ENCODE results near the gene NDUFAF8.

The NDUFAF8 gene

DNA sequence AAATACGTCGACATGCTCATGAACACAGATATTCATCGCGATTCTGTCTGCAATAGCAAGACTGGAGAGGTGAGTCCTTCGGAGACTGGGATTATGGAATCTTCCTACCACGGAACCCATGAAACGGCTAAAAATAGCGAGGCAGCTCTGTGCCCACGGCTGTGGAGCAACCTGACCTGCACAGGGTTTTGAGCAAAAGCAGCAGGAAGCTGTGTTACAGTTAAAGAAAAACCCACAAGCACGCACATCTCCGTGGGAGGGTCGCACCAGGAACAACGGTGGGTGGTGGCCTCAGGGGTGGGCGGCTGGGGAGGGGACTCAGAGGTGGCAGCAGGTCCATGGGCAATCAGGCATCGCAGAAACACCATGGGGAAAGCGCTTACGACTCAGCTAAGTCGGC lies 31.2 kb downstream of the NDUFAF8 start:
- TF ChIP-seq, protein P1, sequence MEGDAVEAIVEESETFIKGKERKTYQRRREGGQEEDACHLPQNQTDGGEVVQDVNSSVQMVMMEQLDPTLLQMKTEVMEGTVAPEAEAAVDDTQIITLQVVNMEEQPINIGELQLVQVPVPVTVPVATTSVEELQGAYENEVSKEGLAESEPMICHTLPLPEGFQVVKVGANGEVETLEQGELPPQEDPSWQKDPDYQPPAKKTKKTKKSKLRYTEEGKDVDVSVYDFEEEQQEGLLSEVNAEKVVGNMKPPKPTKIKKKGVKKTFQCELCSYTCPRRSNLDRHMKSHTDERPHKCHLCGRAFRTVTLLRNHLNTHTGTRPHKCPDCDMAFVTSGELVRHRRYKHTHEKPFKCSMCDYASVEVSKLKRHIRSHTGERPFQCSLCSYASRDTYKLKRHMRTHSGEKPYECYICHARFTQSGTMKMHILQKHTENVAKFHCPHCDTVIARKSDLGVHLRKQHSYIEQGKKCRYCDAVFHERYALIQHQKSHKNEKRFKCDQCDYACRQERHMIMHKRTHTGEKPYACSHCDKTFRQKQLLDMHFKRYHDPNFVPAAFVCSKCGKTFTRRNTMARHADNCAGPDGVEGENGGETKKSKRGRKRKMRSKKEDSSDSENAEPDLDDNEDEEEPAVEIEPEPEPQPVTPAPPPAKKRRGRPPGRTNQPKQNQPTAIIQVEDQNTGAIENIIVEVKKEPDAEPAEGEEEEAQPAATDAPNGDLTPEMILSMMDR (IDR thresholded peaks at IDR 0.05; ENCODE audit: borderline replicate concordance, insufficient read depth, low read depth, low read length), result no peak
- no peak overlapping the region for H3K4me3 ChIP-seq (ENCODE audit: low read depth, low read length)

DNA sequence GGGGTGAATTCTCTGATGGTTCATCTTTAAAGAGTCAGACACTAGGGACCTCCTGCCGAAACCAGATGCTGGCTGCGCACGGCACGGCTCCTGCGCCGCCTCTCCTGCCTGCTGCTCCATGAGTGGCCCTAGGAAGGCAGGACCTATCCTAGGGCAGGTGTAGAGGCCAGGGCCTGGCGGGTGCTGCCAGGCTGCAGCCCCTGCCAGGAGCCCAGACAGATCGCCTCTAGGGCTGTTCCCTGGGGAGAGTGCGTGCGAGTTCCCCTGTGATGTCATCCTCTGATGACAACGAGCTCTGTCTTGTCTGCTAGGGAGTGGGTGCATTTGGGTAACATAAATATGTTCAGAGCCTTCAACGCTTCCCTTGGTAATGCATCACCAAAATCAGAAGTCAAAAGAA lies 32.1 kb downstream of the NDUFAF8 start:
- TF ChIP-seq, protein P1 (IDR thresholded peaks at IDR 0.05; ENCODE audit: borderline replicate concordance, insufficient read depth, low read depth, low read length), result no peak
- no peak overlapping the region for H3K4me3 ChIP-seq (ENCODE audit: low read depth, low read length)

DNA sequence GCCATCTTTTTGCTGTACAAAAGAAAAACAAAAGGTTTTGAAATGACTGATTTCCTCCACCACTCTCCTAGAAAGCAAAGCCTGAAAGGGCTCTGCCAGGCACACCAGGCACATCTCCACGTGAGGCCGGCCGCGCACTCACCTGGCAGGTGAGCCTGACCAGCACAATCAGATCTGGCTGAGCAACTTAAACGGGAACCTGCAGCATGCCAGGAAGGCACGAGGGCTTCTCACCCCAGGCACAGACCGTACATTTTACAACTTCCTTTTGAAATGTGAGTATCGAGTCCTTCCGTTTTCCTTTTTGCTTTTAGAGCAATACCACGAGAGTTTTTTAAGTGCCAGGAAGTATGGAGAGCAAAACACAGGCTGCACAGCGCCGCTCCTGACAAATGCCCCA lies 33.5 kb downstream of the NDUFAF8 start:
- TF ChIP-seq, protein P1 (IDR thresholded peaks at IDR 0.05; ENCODE audit: borderline replicate concordance, insufficient read depth, low read depth, low read length), result no peak

DNA sequence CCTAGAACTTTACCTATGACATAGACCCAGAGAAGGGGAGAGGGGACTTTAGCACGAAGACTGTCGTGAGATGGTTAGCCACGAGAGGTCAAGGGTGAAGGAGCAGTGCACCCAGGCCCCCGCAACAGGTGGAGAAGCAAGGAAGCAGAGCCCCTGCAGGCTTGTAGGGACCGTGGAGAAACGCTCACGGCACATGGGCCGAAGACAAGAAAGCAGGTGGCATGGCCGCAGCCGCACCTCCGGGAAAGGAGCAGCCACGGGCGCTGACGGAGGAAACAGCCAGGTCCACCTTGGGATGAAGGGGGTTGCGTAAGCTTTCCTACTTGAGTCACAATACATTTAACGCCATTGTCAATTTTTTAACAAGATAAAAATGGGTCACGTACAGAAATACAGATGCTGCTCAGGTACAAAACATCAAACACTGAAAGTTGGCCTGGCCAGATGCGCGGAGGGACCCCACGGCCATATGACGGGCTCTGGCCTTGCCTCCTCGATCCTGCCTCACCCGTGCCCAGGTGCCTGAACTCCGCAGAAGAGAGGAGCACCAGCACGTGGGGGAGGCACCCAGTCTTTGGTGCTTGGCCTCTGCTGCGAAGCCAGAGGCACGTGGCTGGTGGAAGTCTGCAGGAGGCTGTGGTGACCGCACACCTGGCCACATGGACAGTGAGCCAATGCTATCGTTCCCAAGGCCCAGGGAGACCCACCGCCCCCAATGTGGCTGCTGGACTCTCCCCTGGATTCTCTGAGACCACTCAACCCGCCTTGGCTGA lies 34.8 kb downstream of the NDUFAF8 start:
- TF ChIP-seq, protein P1 (IDR thresholded peaks at IDR 0.05; ENCODE audit: borderline replicate concordance, insufficient read depth, low read depth, low read length), result no peak

More for the DNA sequence above, 33.5 kb downstream of the NDUFAF8 start:
- H3K4me3 ChIP-seq (ENCODE audit: low read depth, low read length), result no peak overlapping the region

DNA sequence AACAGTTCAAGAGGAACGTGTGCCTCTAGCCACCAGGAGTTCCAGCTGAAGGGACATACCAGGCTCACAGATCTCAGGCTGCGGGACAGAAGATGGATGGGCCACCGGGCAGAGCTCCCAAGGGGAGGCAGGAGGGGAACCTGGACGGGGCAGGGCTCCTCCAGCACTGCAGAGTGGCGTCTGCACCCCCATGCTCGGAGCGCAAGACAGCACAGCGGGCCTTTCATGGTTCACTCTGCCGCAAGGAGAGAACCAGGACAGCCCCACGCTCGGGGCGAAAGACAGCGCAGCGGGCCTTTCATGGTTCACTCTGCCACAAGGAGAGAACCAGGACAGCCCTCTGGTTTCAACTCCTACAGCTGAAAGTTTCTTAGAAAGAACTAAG lies 35.3 kb downstream of the NDUFAF8 start:
- TF ChIP-seq, protein P1 (IDR thresholded peaks at IDR 0.05; ENCODE audit: borderline replicate concordance, insufficient read depth, low read depth, low read length), result no peak
- H3K4me3 ChIP-seq (ENCODE audit: low read depth, low read length), result no peak overlapping the region

More for the DNA sequence above, 34.8 kb downstream of the NDUFAF8 start:
- no peak overlapping the region for H3K4me3 ChIP-seq (ENCODE audit: low read depth, low read length)

DNA sequence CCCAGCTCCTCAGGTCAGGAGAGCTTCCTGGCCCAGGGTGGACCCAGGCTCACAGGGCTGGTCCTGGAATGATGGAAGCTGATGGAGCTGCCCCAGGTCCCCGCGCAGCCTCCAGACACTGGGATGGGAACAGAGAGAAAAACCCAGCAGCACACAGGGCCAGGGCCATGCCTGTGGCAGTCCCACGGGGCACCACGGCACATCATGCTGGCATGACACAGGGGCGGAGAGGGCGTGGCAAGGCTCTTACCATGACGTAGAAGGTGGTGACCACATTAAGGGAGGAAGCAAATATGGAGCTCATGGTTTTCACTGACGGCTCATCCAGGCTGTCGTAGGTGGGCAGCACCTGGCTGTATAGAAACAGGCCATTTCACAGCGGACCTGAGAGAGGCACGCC lies 37.7 kb downstream of the NDUFAF8 start:
- H3K4me3 ChIP-seq (ENCODE audit: low read depth, low read length), result no peak overlapping the region
- TF ChIP-seq, protein P1 (IDR thresholded peaks at IDR 0.05; ENCODE audit: borderline replicate concordance, insufficient read depth, low read depth, low read length), result no peak

DNA sequence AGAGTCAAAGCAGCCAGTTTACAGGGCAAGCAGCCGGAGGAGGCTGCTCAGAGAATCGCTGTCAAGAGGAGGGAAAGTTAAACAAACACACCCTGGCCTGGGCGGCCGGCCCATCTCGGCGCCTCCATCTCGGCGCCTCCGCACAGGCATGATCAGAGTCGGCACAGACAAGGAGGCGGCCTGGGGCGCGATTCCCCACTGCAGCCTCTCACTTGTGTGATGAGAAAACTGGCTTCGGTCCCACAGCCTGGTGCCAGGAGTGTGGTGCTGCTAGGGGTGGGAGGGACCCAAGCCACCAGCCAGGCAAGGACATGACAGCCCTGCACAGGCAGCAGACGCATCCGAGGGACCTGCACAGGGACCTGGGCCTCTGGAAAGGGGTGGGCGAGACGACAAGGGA lies 38.3 kb downstream of the NDUFAF8 start:
- H3K4me3 ChIP-seq (ENCODE audit: low read depth, low read length), result no peak overlapping the region
- TF ChIP-seq, protein P1 (IDR thresholded peaks at IDR 0.05; ENCODE audit: borderline replicate concordance, insufficient read depth, low read depth, low read length), result no peak
